Naive thymus-derived CD8-positive, alpha-beta T cell (primary cell): ENCODE results near the gene SAMD4A. TPM values are rescaled to one million over a fixed set of nuclear protein-coding genes. Genes with fewer than 3 reads are reported as not detected.

Experiments
- ATAC-seq, 2 donors: fragments of 150-1000 bp; cut with Tn5 transposase in 1 of 2; sonication (Bioruptor Pico), chemical (Tn5 transposase) in 1 of 2; 1 replicate in 1 of 2; 2 replicates in 1 of 2; pipeline ENCODE4 v1.10.0; 2021; ENCODE audit warnings: mild to moderate bottlenecking in 2 of 2, moderate library complexity in 2 of 2
- POLR2A ChIA-PET: fragments of 350-600 bp; sonication (Branson Sonifier 250); formaldehyde crosslinking; loops from one replicate; lab custom pipeline; 2021; ENCODE audit warnings: antibody characterized with exemption; lab: Charles Lee
- DNase-seq, 10 donors: peaks; one replicate each; pipeline versions ENCODE4 v3.0.0 to v3.0.0-alpha.2; 2020 to 2022
- H3K27ac Mint-ChIP-seq, 10 donors: one replicate each; pipeline ENCODE4 v1.8.0; 2020 to 2022; ENCODE audit warnings: mild to moderate bottlenecking in 10 of 10, mixed read lengths in 10 of 10, moderate library complexity in 4 of 10, inconsistent platforms in 1 of 10
- H3K27me3 Mint-ChIP-seq, 5 donors: one replicate each; pipeline ENCODE4 v1.8.0; 2021 to 2022; ENCODE audit warnings: mixed read lengths in 5 of 5
- H3K36me3 Mint-ChIP-seq, 3 donors: one replicate each; pipeline ENCODE4 v1.8.0; 2020 to 2022; ENCODE audit warnings: mixed read lengths in 3 of 3, mild to moderate bottlenecking in 2 of 3, inconsistent platforms in 1 of 3
- H3K4me1 Mint-ChIP-seq, 4 donors: one replicate each; pipeline ENCODE4 v1.8.0; 2021 to 2022; ENCODE audit warnings: mixed read lengths in 4 of 4
- H3K4me3 Mint-ChIP-seq, 10 donors: one replicate each; pipeline ENCODE4 v1.8.0; 2020 to 2022; ENCODE audit warnings: mild to moderate bottlenecking in 10 of 10, mixed read lengths in 10 of 10, moderate library complexity in 6 of 10, inconsistent platforms in 1 of 10
- H3K9me3 Mint-ChIP-seq, 9 donors: one replicate each; pipeline ENCODE4 v1.8.0; 2020 to 2022; ENCODE audit warnings: mixed read lengths in 9 of 9, mild to moderate bottlenecking in 3 of 9, inconsistent platforms in 1 of 9, moderate library complexity in 1 of 9
- polyA plus RNA-seq, 3 donors: library from polyadenylated mRNA; unstranded; fragments of 300-500 nt; fragmentation: Illumina TruSeq; gene quantifications; one replicate each; pipeline ENCODE4 v1.2.3, GENCODE V29; 2021
- total RNA-seq, 8 experiments: library from RNA in 2 of 8; stranded (reverse) in 2 of 8; gene quantifications; one replicate each; pipeline ENCODE4 v1.2.3 and lab custom pipeline; 2021 to 2026

SAMD4A gene
- total and polyA plus RNA-seq, 5 experiments from 2014 or later = 0.85 to 0.99 TPM; not detected in 3

GRCh38 chr14:54711312-54711711 is 144.4 kb downstream of the SAMD4A start:
- Mint-ChIP-seq H3K4me1 (peaks cover 10 to 30% (median 25%) of the 10 kb centered on the region in 4 donors), H3K27ac (peak overlapping the region in 5 of 10 donors; percentile 11 to 59 (median 29)), H3K4me3 (peak overlapping the region in 7 of 10 donors; percentile 19 to 64 (median 44)), H3K27me3 (peaks cover 0 to 4% (median 0%) of the 10 kb centered on the region in 5 donors), H3K36me3 (no peaks in the 10 kb centered on the region), H3K9me3 (no peaks in the 10 kb centered on the region)
- POLR2A ChIA-PET = interaction anchor here (0.6 kb wide), 1 partner anchor 204 kb away, joined by 4 read pairs; no protein-coding TSS in a partner anchor
- no peak for ATAC-seq
- DNase-seq = no peak

DNA sequence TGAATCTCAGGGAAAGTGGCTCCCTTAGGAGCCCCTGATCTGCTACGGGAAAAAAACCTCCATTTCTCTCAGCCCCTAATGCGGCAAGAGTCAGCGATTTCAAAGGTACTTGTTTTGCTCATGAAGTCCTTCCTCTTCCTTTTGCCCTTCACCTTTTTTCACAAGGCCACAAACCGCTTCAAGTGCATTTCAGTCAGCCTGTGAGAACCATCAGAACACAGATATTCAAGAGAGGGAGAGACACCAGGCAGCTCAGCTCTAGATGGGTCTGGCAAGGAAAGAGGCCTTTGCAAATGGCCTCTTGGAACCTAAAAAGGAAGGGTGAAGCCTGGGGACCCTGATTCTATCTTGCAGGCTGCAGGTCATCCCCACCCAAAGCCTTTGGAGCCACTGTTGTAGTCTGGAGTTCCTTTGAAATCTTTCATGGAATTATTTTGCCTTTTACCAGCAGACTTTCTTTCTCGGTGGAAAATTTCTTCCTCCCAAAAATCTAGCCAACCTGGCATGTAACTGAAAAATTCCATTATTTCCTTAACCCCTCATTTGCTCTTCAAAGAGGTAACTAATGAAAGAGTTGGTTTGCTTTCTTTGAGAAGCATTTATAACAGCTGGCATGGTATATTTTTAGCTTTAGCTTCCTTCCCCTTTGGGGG is 145.0 kb downstream of the SAMD4A start:
- no peaks in the 10 kb centered on the region for H3K36me3 Mint-ChIP-seq
- peaks cover 0 to 7% (median 0%) of the 10 kb centered on the region in 5 donors for H3K27me3 Mint-ChIP-seq
- peak; percentile 42 to 68 for ATAC-seq
- peak overlapping the region in 9 of 10 donors; percentile 4 to 64 (median 44) for H3K4me3 Mint-ChIP-seq
- POLR2A ChIA-PET = interaction anchor here (0.6 kb wide), 2 partner anchors 21 to 205 kb away, joined by 4 to 5 read pairs; no protein-coding TSS in a partner anchor
- DNase-seq = peak in 2 of 10 donors; percentile 25 to 35
- H3K9me3 Mint-ChIP-seq = no peaks in the 10 kb centered on the region
- H3K4me1 Mint-ChIP-seq = peaks cover 10 to 30% (median 25%) of the 10 kb centered on the region in 4 donors
- H3K27ac Mint-ChIP-seq = peak overlapping the region in 8 of 10 donors; percentile 7 to 61 (median 29)

DNA sequence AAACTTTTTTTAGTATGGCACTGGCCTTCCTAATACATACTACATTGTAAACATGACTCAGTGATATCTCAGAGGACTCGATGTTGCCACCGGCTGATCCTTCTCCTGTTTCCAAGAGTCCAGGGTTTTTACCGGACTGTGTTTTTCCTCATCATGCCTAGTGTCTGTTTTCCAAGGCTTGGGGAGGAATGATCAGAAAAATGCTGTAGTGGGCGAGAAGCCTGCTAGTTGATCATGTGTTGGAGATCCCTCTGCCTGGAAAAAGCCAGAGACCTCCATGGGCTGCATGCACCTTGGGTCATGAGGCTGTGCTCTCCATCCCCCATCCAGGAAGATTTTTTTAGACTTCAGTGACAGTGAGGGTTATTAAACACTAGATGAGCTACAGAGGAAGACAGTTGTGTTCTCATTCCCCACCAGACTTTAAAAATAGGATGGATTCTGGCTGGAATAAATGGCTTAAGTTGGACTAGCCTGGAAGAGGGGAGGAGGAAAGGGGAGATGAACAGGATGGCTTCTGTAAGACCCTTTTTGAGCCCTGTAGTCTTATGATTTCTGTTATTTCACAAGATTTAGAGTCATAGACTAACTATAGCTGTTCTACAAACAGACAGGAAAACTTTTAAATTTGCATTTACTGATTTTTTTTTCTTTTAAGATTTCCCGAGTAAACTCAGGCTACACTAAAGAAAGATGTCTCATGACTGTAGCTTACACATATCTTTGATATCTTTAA is 145.7 kb downstream of the SAMD4A start:
- H3K36me3 Mint-ChIP-seq = no peaks in the 10 kb centered on the region
- DNase-seq (no peak), ATAC-seq (no peak)
- H3K9me3 Mint-ChIP-seq = no peaks in the 10 kb centered on the region
- peaks cover 10 to 30% (median 25%) of the 10 kb centered on the region in 4 donors for H3K4me1 Mint-ChIP-seq
- peak overlapping the region in 7 of 10 donors; percentile 30 to 64 (median 44) for H3K4me3 Mint-ChIP-seq
- POLR2A ChIA-PET = interaction anchor here (0.6 kb wide), 1 partner anchor 22 kb away, joined by 5 read pairs; no protein-coding TSS in a partner anchor
- peak overlapping the region in 5 of 10 donors; percentile 24 to 77 (median 54) for H3K27ac Mint-ChIP-seq
- H3K27me3 Mint-ChIP-seq = peaks cover 0 to 9% (median 0%) of the 10 kb centered on the region in 5 donors

DNA sequence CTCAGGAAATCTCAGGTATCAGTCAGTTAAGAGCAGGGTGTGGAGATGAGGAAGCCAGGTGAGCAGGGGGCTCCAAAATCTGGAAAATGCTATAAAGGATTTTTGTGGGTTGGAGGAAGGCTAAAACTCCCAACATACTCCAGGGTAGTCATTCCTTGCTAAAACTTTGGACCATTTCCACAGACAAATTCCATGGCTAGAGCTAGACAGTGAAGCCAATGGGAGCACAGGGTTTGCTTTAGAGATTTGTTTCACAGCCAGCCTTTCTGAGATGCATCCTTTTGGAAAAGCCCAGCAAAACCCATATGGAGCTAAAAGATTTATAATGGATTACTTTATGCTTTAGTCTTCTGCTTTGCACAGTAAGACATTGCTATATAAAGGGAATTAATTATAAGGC is 146.5 kb downstream of the SAMD4A start:
- peaks cover 10 to 30% (median 25%) of the 10 kb centered on the region in 4 donors for H3K4me1 Mint-ChIP-seq
- no peak overlapping the region for H3K27ac Mint-ChIP-seq
- H3K4me3 Mint-ChIP-seq = no peak overlapping the region
- DNase-seq = no peak
- H3K9me3 Mint-ChIP-seq = no peaks in the 10 kb centered on the region
- ATAC-seq = no peak
- H3K27me3 Mint-ChIP-seq = peaks cover 0 to 9% (median 0%) of the 10 kb centered on the region in 5 donors
- POLR2A ChIA-PET = no interaction called here
- peaks cover 0 to under 1% (median 0%) of the 10 kb centered on the region in 3 donors for H3K36me3 Mint-ChIP-seq

DNA sequence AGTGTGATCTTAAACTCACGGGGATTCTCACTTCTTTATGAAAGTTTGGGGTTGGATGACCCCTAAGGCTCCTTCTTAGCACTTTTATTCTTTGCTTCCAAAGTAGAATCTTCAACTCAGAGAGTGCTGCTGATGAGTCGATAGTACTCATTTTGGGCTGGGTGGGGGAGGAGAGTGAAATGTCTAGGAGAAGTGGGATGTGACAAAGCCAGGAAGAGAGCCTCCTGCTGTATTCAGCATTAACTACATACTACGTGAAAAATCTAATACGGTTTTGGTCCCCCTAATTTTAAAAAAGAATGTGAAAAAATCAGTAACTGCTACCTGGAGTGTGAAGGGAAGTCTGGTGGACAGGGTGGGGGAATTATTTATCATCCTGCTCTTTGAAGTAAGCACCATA is 148.3 kb downstream of the SAMD4A start:
- POLR2A ChIA-PET = no interaction called here
- no peak for ATAC-seq
- DNase-seq = no peak
- Mint-ChIP-seq H3K4me3 (no peak overlapping the region), H3K36me3 (peaks cover 2 to 7% (median 7%) of the 10 kb centered on the region in 3 donors), H3K4me1 (peaks cover 14 to 24% (median 21%) of the 10 kb centered on the region in 4 donors), H3K9me3 (peaks cover 0 to 5% (median 0%) of the 10 kb centered on the region in 9 donors), H3K27ac (no peak overlapping the region), H3K27me3 (peaks cover 0 to 18% (median 6%) of the 10 kb centered on the region in 5 donors)

DNA sequence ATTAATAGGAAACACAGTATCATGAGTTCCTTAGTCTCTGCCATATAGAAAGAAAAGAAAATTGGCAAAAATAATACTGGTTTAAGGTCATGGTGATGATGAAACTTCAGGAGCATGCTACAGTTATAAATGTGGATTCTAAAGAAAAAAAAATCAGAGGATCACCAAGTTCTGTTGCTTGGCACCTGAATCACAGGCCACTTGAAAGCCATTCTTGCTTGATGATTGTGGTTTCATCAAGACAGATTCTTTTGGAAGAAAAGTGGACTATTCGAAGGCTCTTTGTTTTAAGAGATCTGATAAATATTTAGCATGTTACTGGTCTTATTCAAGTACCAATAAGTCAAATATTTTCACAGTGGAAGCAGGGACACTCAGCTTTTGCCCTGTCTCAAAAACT is 148.9 kb downstream of the SAMD4A start:
- peaks cover 0 to 7% (median 0%) of the 10 kb centered on the region in 9 donors for H3K9me3 Mint-ChIP-seq
- H3K4me3 Mint-ChIP-seq = no peak overlapping the region
- POLR2A ChIA-PET = no interaction called here
- H3K4me1 Mint-ChIP-seq = peaks cover 16 to 26% (median 23%) of the 10 kb centered on the region in 4 donors
- peaks cover 0 to 24% (median 7%) of the 10 kb centered on the region in 5 donors for H3K27me3 Mint-ChIP-seq
- no peak overlapping the region for H3K27ac Mint-ChIP-seq
- peaks cover 2 to 7% (median 7%) of the 10 kb centered on the region in 3 donors for H3K36me3 Mint-ChIP-seq
- DNase-seq (no peak), ATAC-seq (no peak)

DNA sequence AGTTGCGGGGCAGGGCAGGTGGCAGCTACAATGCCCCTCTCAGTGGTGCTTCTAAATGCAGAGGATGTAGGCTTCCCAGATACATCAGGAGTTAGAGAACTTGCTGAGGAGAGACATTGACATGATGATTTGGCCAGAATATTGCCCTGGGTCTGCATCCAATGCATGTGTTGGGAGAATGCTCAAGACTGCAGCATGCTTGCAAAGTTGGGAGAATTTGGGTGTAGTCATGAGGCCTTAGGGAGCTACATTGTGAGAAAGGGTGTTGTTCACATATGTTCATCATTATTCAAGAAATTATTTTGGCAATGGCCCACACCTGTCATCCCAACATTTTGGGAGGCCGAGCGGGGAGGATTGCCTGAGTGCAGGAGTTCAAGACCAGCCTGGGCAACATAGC is 149.9 kb downstream of the SAMD4A start:
- no peak overlapping the region for H3K4me3 Mint-ChIP-seq
- H3K27me3 Mint-ChIP-seq = peaks cover 0 to 29% (median 7%) of the 10 kb centered on the region in 5 donors
- ATAC-seq = no peak
- H3K36me3 Mint-ChIP-seq = peaks cover 2 to 7% (median 7%) of the 10 kb centered on the region in 3 donors
- peaks cover 0 to 7% (median 0%) of the 10 kb centered on the region in 9 donors for H3K9me3 Mint-ChIP-seq
- no peak overlapping the region for H3K27ac Mint-ChIP-seq
- POLR2A ChIA-PET = no interaction called here
- DNase-seq = no peak
- H3K4me1 Mint-ChIP-seq = peaks cover 12 to 25% (median 18%) of the 10 kb centered on the region in 4 donors

DNA sequence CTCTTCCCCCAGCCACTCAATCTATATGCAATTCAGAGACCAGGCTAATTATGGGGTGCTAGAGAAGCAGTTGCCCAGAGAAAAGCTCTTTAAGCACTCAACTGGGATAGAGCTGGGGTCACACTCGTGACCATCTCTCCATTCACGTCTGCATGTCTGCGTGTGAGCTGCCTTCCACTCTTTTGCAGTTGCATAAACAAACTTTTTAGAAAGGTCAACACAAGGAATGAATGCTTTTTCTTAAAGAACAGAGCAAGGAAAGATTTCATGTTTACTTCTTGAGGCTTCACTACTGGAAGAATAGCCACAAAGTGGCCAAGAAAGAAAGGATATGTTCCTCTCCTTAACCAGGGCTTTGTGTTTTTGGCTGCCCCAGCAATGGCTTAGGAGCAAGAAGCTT is 151.1 kb downstream of the SAMD4A start:
- no peak for DNase-seq
- POLR2A ChIA-PET = interaction anchor here (0.7 kb wide), 1 partner anchor 403 kb away, joined by 4 read pairs; no protein-coding TSS in a partner anchor
- no peak for ATAC-seq
- H3K9me3 Mint-ChIP-seq = peaks cover 0 to 7% (median 0%) of the 10 kb centered on the region in 9 donors
- H3K4me1 Mint-ChIP-seq = peaks cover 6 to 13% (median 9%) of the 10 kb centered on the region in 4 donors
- H3K36me3 Mint-ChIP-seq = peaks cover 2 to 7% (median 7%) of the 10 kb centered on the region in 3 donors
- no peak overlapping the region for H3K27ac Mint-ChIP-seq
- H3K4me3 Mint-ChIP-seq = no peak overlapping the region
- H3K27me3 Mint-ChIP-seq = peaks cover 0 to 29% (median 7%) of the 10 kb centered on the region in 5 donors

DNA sequence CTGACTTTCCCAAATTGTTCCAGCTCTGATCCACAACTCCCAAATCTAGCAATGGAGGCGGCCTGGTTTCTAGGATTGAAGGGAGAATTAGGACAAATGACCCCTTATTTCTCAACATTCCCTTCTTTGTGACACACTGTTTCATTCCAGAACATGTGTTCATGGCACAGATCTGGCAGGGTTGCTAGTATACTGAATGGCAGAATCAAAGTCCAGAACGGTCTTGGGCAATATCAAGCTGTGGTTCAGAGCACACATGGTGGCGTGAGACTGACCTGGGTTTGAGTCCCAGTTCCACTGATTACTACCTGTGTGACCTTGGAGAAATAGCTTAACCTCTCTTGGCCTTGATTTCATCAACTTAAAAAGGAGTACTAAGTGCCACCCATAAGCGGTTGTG is 152.5 kb downstream of the SAMD4A start:
- DNase-seq (no peak), ATAC-seq (no peak)
- peaks cover 0 to 40% (median 8%) of the 10 kb centered on the region in 5 donors for H3K27me3 Mint-ChIP-seq
- peaks cover 6 to 9% (median 6%) of the 10 kb centered on the region in 4 donors for H3K4me1 Mint-ChIP-seq
- H3K36me3 Mint-ChIP-seq = peaks cover 2 to 7% (median 7%) of the 10 kb centered on the region in 3 donors
- no peak overlapping the region for H3K27ac Mint-ChIP-seq
- H3K4me3 Mint-ChIP-seq = no peak overlapping the region
- POLR2A ChIA-PET = no interaction called here
- H3K9me3 Mint-ChIP-seq = peaks cover 0 to 7% (median 0%) of the 10 kb centered on the region in 9 donors

- Mint-ChIP-seq H3K27ac (no peak overlapping the region), H3K9me3 (peaks cover 0 to 7% (median 0%) of the 10 kb centered on the region in 9 donors), H3K27me3 (peaks cover 5 to 39% (median 10%) of the 10 kb centered on the region in 5 donors), H3K4me3 (no peak overlapping the region), H3K4me1 (peaks cover 6 to 9% (median 6%) of the 10 kb centered on the region in 4 donors), H3K36me3 (peaks cover 2 to 7% (median 7%) of the 10 kb centered on the region in 3 donors)
- ATAC-seq = peak in 1 of 2 donors; percentile 60
- POLR2A ChIA-PET = no interaction called here
- DNase-seq = peak in 1 of 10 donors; percentile 27
These were observed 156.0 kb downstream of the SAMD4A start for GRCh38 chr14:54722791-54723432.

DNA sequence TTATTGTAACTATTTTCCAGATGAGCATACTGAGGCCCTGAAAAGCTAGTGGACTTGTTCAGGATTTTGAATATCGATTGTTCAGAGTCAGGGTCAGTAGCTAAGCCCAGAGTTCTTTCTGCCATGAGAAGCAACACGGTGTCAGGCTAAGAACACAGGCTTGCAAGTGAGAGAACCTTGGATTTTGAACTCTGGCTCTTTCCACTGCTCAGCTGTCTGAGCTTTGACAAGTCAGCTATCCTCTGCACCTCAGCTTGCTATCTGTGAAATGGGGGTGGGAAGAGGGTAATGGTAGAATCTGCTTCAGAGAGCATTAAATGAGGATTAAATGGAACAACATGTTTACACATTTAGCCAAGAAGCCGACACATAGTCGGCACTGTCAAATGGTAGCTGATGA is 157.2 kb downstream of the SAMD4A start:
- Mint-ChIP-seq H3K27me3 (peaks cover 5 to 39% (median 10%) of the 10 kb centered on the region in 5 donors), H3K36me3 (peaks cover 2 to 7% (median 5%) of the 10 kb centered on the region in 3 donors), H3K4me3 (no peak overlapping the region), H3K9me3 (peaks cover 0 to 7% (median 0%) of the 10 kb centered on the region in 9 donors), H3K27ac (no peak overlapping the region), H3K4me1 (peaks cover 6 to 9% (median 6%) of the 10 kb centered on the region in 4 donors)
- DNase-seq = no peak
- POLR2A ChIA-PET = interaction anchor here (0.6 kb wide), 1 partner anchor 342 kb away, joined by 3 read pairs; no protein-coding TSS in a partner anchor
- ATAC-seq = no peak
